Parathyroid adenoma (tissue), 2 donors: ENCODE results near the gene RARA.

Experiments
- H2AFZ ChIP-seq: fragments of 300-600 bp; sonication (generic); one replicate; pipeline ENCODE4 v1.7.0; 2017; ENCODE audit warnings: antibody characterized with exemption, mild to moderate bottlenecking
- H3K27ac ChIP-seq: fragments of 300-600 bp; sonication (generic); one replicate; pipeline ENCODE4 v1.7.0; 2017
- H3K27me3 ChIP-seq: fragments of 300-600 bp; sonication (generic); one replicate; pipeline ENCODE4 v1.7.0; 2017; ENCODE audit warnings: low read length; ENCODE audit not compliant: control insufficient read depth, insufficient read depth
- H3K36me3 ChIP-seq: fragments of 300-600 bp; sonication (generic); one replicate; pipeline ENCODE4 v1.7.0; 2017; ENCODE audit warnings: low read length; ENCODE audit not compliant: control insufficient read depth, insufficient read depth
- H3K4me1 ChIP-seq: fragments of 300-600 bp; sonication (generic); one replicate; pipeline ENCODE4 v1.7.0; 2017; ENCODE audit warnings: control low read depth
- H3K4me2 ChIP-seq: fragments of 300-600 bp; sonication (generic); one replicate; pipeline ENCODE4 v1.7.0; 2017; ENCODE audit warnings: low read length
- H3K4me3 ChIP-seq: fragments of 300-600 bp; sonication (generic); one replicate; pipeline ENCODE4 v1.7.0; 2017; ENCODE audit warnings: low read depth, low read length
- H3K79me2 ChIP-seq: fragments of 300-600 bp; sonication (generic); one replicate; pipeline ENCODE4 v1.7.0; 2017; ENCODE audit warnings: control low read depth
- H3K9ac ChIP-seq: fragments of 300-600 bp; sonication (generic); one replicate; pipeline ENCODE4 v1.7.0; 2017; ENCODE audit warnings: mild to moderate bottlenecking
- H3K9me3 ChIP-seq: fragments of 300-600 bp; sonication (generic); one replicate; pipeline ENCODE4 v1.7.0; 2017; ENCODE audit warnings: low read length; ENCODE audit not compliant: control insufficient read depth
- TF ChIP-seq, protein P1 (sequence below): fragments of 300-600 bp; sonication (generic); IDR thresholded peaks from one replicate; pipeline ENCODE4 v1.7.0; 2017; ENCODE audit warnings: antibody characterized with exemption, mild to moderate bottlenecking
- donor health status: primary hyperparathyroidism.

RARA gene

DNA sequence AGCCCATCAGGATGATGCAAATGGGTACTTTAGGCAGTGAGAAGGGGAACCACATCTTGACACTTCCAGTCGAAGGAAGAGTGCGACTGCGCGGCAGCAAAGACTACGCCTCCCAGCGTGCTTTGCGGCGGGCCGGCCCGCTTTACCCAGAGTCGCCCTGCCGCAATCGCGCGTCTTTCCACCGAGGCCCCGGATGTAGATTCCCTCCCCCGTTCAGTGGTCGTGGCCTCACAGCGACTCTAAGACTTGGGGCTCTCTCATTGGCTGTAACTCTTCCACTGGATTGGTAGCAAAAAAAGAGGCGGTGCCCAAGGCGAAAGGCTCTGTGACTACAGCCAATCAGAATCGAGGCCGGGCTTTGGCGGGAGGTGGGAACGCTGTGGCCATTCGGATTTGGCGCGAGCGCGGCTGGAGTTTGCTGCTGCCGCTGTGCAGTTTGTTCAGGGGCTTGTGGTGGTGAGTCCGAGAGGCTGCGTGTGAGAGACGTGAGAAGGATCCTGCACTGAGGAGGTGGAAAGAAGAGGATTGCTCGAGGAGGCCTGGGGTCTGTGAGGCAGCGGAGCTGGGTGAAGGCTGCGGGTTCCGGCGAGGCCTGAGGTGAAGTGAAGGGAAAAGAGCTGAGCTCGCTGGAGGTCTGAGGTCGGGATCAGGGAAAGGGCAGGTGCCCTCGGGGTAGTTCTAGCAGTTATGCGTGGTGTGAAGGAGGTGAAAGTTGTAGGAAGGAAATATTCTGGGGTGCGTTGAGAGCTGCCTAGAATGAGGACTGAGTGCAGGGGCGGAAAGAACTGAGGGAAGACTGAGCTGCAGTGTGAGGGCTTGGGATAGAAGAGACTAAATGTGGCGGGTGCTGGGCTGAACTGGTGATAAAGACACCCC, 21.2 kb upstream of the RARA start, which contains the start of gene CDC6:
TSS of gene CDC6 (plus strand) at position 386 of the 876 bp plus-strand sequence. CDS start 1,542 bp downstream, outside the sequence.
- peaks cover 3% of the 10 kb centered on the region for H3K4me1 ChIP-seq
- no peaks in the 10 kb centered on the region for H3K27me3 ChIP-seq
- peak within 1 kb of the TSS; percentile 66 for H3K4me3 ChIP-seq
- H3K4me2 ChIP-seq = peak within 1 kb of the TSS; percentile 92
- no peak within 1 kb of the TSS for H3K9ac ChIP-seq
- peak within 1 kb of the TSS; percentile 86 for H2AFZ ChIP-seq
- H3K27ac ChIP-seq = no peak within 1 kb of the TSS
- H3K79me2 ChIP-seq = no peaks in the 10 kb centered on the region
- no peaks in the 10 kb centered on the region for H3K9me3 ChIP-seq
- TF ChIP-seq, protein P1, sequence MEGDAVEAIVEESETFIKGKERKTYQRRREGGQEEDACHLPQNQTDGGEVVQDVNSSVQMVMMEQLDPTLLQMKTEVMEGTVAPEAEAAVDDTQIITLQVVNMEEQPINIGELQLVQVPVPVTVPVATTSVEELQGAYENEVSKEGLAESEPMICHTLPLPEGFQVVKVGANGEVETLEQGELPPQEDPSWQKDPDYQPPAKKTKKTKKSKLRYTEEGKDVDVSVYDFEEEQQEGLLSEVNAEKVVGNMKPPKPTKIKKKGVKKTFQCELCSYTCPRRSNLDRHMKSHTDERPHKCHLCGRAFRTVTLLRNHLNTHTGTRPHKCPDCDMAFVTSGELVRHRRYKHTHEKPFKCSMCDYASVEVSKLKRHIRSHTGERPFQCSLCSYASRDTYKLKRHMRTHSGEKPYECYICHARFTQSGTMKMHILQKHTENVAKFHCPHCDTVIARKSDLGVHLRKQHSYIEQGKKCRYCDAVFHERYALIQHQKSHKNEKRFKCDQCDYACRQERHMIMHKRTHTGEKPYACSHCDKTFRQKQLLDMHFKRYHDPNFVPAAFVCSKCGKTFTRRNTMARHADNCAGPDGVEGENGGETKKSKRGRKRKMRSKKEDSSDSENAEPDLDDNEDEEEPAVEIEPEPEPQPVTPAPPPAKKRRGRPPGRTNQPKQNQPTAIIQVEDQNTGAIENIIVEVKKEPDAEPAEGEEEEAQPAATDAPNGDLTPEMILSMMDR = no peak
- no peaks in the 10 kb centered on the region for H3K36me3 ChIP-seq

DNA sequence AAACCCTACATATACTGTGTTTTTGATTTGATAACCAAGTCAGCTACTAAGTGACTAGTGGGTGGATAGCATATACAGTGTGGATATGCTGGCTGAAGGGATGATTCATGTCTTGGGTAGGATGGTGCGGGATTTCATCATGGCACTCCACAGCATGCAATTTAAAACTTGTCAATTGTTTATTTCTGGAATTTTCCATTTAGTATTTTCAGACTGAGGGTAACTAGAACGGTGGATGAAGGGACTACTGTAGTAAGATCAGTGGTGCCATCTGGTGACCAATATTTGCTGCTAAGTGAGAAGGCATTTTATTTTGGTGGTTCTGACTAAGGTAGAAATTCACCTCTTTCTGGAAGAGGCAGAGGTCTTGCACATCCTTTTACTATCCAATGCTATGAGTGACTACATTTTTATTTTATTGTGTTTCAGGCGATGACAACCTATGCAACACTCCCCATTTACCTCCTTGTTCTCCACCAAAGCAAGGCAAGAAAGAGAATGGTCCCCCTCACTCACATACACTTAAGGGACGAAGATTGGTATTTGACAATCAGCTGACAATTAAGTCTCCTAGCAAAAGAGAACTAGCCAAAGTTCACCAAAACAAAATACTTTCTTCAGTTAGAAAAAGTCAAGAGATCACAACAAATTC, 18.2 kb upstream of the RARA start:
- Histone ChIP-seq H3K79me2 (no peaks in the 10 kb centered on the region), H3K4me1 (peaks cover 3% of the 10 kb centered on the region), H3K27me3 (no peaks in the 10 kb centered on the region), H3K9ac (no peak overlapping the region), H3K4me3 (no peak overlapping the region), H3K4me2 (no peak overlapping the region), H2AFZ (no peak overlapping the region), H3K36me3 (no peaks in the 10 kb centered on the region), H3K27ac (no peak overlapping the region), H3K9me3 (no peaks in the 10 kb centered on the region)
- TF ChIP-seq, protein P1 = peak; percentile 66

DNA sequence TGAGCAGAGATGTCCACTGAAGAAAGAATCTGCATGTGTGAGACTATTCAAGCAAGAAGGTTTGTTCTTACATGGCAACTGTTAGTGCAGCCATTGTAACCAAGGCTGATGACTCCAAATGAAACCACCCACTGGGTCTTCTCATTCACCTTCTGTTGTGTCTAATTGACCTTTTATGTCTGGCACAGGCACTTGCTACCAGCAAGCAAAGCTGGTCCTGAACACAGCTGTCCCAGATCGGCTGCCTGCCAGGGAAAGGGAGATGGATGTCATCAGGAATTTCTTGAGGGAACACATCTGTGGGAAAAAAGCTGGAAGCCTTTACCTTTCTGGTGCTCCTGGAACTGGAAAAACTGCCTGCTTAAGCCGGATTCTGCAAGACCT, 17.7 kb upstream of the RARA start:
- no peak overlapping the region for H3K27ac ChIP-seq
- H3K4me2 ChIP-seq = no peak overlapping the region
- no peaks in the 10 kb centered on the region for H3K36me3 ChIP-seq
- no peak overlapping the region for H3K9ac ChIP-seq
- no peak overlapping the region for H3K4me3 ChIP-seq
- H3K79me2 ChIP-seq = no peaks in the 10 kb centered on the region
- no peaks in the 10 kb centered on the region for H3K9me3 ChIP-seq
- H3K4me1 ChIP-seq = peaks cover 3% of the 10 kb centered on the region
- H3K27me3 ChIP-seq = no peaks in the 10 kb centered on the region
- TF ChIP-seq, protein P1 = no peak
- no peak overlapping the region for H2AFZ ChIP-seq

DNA sequence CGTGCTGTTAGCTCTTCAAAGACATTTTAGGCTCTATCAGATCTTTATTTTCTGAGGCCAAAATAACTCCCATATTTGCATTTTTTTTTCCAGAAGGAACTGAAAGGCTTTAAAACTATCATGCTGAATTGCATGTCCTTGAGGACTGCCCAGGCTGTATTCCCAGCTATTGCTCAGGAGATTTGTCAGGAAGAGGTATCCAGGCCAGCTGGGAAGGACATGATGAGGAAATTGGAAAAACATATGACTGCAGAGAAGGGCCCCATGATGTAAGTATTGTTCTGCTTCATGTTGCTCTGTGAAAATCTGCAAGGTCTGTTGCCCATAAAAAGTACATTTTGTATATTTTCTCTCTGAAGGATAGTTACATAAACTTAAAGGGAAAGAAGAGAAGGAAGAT, 15.6 kb upstream of the RARA start:
- peak overlapping the region; percentile 60 for H3K27ac ChIP-seq
- H3K27me3 ChIP-seq = no peaks in the 10 kb centered on the region
- TF ChIP-seq, protein P1 = no peak
- no peaks in the 10 kb centered on the region for H3K9me3 ChIP-seq
- no peaks in the 10 kb centered on the region for H3K79me2 ChIP-seq
- H3K9ac ChIP-seq = no peak overlapping the region
- no peaks in the 10 kb centered on the region for H3K36me3 ChIP-seq
- peaks cover 3% of the 10 kb centered on the region for H3K4me1 ChIP-seq
- no peak overlapping the region for H3K4me3 ChIP-seq
- H3K4me2 ChIP-seq = no peak overlapping the region
- H2AFZ ChIP-seq = no peak overlapping the region
